ENCODE results near the gene ANKRD7.
"Not testable (repeated sequence)": the region's sequence is repeated elsewhere in the genome, so short reads cannot be mapped to it uniquely, and the experiment has no call there.

The ANKRD7 gene

GRCh38 chr7:118233799-118234198, 9.3 kb downstream of the ANKRD7 start:
- no peak for DNase-seq (ENCODE audit: low read depth in 3 of 3, low spot score in 1 of 3)

GRCh38 chr7:118239014-118239413, 14.5 kb downstream of the ANKRD7 start:
- DNase-seq (ENCODE audit: low read depth in 3 of 3, low spot score in 1 of 3), result no peak

GRCh38 chr7:118240320-118240719, 15.8 kb downstream of the ANKRD7 start:
- DNase-seq (ENCODE audit: low read depth in 3 of 3, low spot score in 1 of 3), result not testable (repeated sequence)

- DNase-seq (ENCODE audit: low read depth in 3 of 3, low spot score in 1 of 3), result no peak
Observed at GRCh38 chr7:118243695-118244094, 19.2 kb downstream of the ANKRD7 start.

- DNase-seq (ENCODE audit: low read depth in 3 of 3, low spot score in 1 of 3), result no peak
Observed at GRCh38 chr7:118245267-118246040, 20.9 kb downstream of the ANKRD7 start.

GRCh38 chr7:118250860-118251494, 26.5 kb downstream of the ANKRD7 start:
- DNase-seq (ENCODE audit: low read depth in 3 of 3, low spot score in 1 of 3), result no peak

GRCh38 chr7:118252087-118252486, 27.6 kb downstream of the ANKRD7 start:
- no peak for DNase-seq (ENCODE audit: low read depth in 3 of 3, low spot score in 1 of 3)

- no peak for DNase-seq (ENCODE audit: low read depth in 3 of 3, low spot score in 1 of 3)
Observed at GRCh38 chr7:118259115-118259514, 34.6 kb downstream of the ANKRD7 start.

- DNase-seq (ENCODE audit: low read depth in 3 of 3, low spot score in 1 of 3), result no peak
Observed at GRCh38 chr7:118264836-118265235, 40.3 kb downstream of the ANKRD7 start.

GRCh38 chr7:118280319-118281012, 56.0 kb downstream of the ANKRD7 start:
- no peak for DNase-seq (ENCODE audit: low read depth in 3 of 3, low spot score in 1 of 3)

- no peak for DNase-seq (ENCODE audit: low read depth in 3 of 3, low spot score in 1 of 3)
Observed at GRCh38 chr7:118281196-118281595, 56.7 kb downstream of the ANKRD7 start.

- DNase-seq (ENCODE audit: low read depth in 3 of 3, low spot score in 1 of 3), result no peak
Observed at GRCh38 chr7:118285358-118285757, 60.9 kb downstream of the ANKRD7 start.

- DNase-seq (ENCODE audit: low read depth in 3 of 3, low spot score in 1 of 3), result no peak
Observed at GRCh38 chr7:118286131-118286530, 61.6 kb downstream of the ANKRD7 start.

- DNase-seq (ENCODE audit: low read depth in 3 of 3, low spot score in 1 of 3), result no peak
Observed at GRCh38 chr7:118288098-118288497, 63.6 kb downstream of the ANKRD7 start.

- DNase-seq (ENCODE audit: low read depth in 3 of 3, low spot score in 1 of 3), result no peak
Observed at GRCh38 chr7:118289476-118289875, 65.0 kb downstream of the ANKRD7 start.
